MCF 10A (cell line): Measurements from ENCODE around the gene AGO1. TPM values are rescaled to one million over a fixed set of nuclear protein-coding genes. Genes with fewer than 3 reads are reported as not detected.

Experiments used
- BruUV-seq: library from RNA; stranded (reverse); fragments of 400-500 nt; replicated peaks from 2 replicates; lab custom pipeline; 2021; lab: Mats Ljungman, UMichigan
- CTCF ChIA-PET: fragments of 300-600 bp; sonication (Branson Sonifier 250); formaldehyde crosslinking; extraction: SDS; loops from one replicate; lab custom pipeline; 2021; ENCODE audit warnings: antibody characterized with exemption, inconsistent platforms; lab: Yijun Ruan, JAX
- POLR2A ChIA-PET: fragments of 300-600, 350-650 bp; sonication (Branson Sonifier 250); formaldehyde crosslinking; extraction: SDS; loops from one replicate; lab custom pipeline; 2020; ENCODE audit warnings: antibody characterized with exemption, inconsistent platforms; lab: Yijun Ruan, JAX
- DNase-seq: peaks from one replicate; pipeline ENCODE4 v3.0.0-alpha.2; 2018; ENCODE audit not compliant: unreplicated experiment
- H3K27ac Mint-ChIP-seq: one replicate; pipeline ENCODE4 v1.8.0; 2022; ENCODE audit warnings: mild to moderate bottlenecking, low read depth, mixed read lengths; ENCODE audit not compliant: unreplicated experiment
- H3K27me3 Mint-ChIP-seq: one replicate; pipeline ENCODE4 v1.8.0; 2022; ENCODE audit warnings: mixed read lengths; ENCODE audit not compliant: insufficient read depth, unreplicated experiment
- H3K36me3 Mint-ChIP-seq: one replicate; pipeline ENCODE4 v1.8.0; 2022; ENCODE audit warnings: mild to moderate bottlenecking, moderate library complexity, mixed read lengths; ENCODE audit not compliant: insufficient read depth, unreplicated experiment
- H3K4me1 Mint-ChIP-seq: one replicate; pipeline ENCODE4 v1.8.0; 2022; ENCODE audit warnings: mixed read lengths; ENCODE audit not compliant: insufficient read depth, unreplicated experiment
- H3K4me3 Mint-ChIP-seq: one replicate; pipeline ENCODE4 v1.8.0; 2022; ENCODE audit warnings: mild to moderate bottlenecking, moderate library complexity, mixed read lengths; ENCODE audit not compliant: unreplicated experiment
- H3K9me3 Mint-ChIP-seq: one replicate; pipeline ENCODE4 v1.8.0; 2022; ENCODE audit warnings: mixed read lengths; ENCODE audit not compliant: unreplicated experiment
- CTCF ChIP-seq: fragments of 200-600 bp; IDR thresholded peaks from one replicate; pipeline ENCODE4 v1.8.0; 2022; ENCODE audit warnings: antibody characterized with exemption, mild to moderate bottlenecking; ENCODE audit not compliant: unreplicated experiment
- intact Hi-C: fragments of 100-400 bp; cut with micrococcal nuclease; formaldehyde crosslinking; loops from 2 replicates; pipeline ENCODE4 v1.14.1; 2022
- total RNA-seq: library from RNA; stranded (reverse); gene quantifications from 2 replicates; pipeline ENCODE4 v1.2.3, GENCODE V29; 2022

AGO1 gene
- total RNA-seq, 1 experiment from 2014 or later, result 13.5 TPM

GRCh38 chr1:35945327-35945726 is 62.3 kb downstream of the AGO1 start:
- BruUV-seq, result no TSS peak
- Mint-ChIP-seq H3K4me3 (no peak overlapping the region), H3K36me3 (peaks cover 7% of the 10 kb centered on the region), H3K9me3 (no peaks in the 10 kb centered on the region), H3K27me3 (no peaks in the 10 kb centered on the region), H3K27ac (no peak overlapping the region), H3K4me1 (peaks cover 7% of the 10 kb centered on the region)
- ChIA-PET CTCF (interaction anchor here (0.6 kb wide), 1 partner anchor 706 kb away, joined by 3 read pairs; no protein-coding TSS in a partner anchor), POLR2A (interaction anchor here (3.2 kb wide), 1 partner anchor 14 kb away, joined by 15 read pairs; the partner anchor contains the start of gene AGO3)
- intact Hi-C loops, result no loop called here
- no peak for DNase-seq
- no peak for TF ChIP-seq CTCF

DNA sequence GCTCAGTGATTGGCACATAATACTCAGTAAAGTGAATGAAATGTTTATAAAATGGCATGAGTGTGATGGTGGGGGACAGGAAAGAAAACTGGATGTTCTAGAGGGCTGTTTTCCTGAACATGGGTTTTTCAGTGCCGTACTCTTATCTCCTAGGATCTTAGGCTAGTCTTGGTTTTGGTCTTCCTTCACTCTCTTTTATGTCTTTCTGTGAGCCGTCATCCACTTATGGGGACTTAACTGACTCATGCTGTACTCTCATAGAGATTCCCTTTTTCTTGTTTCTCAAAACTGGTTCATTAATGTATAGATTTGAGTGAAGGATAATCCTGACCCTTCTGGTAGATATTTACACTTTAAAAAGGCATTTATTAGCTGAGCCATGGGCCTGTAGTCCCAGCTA is 64.5 kb downstream of the AGO1 start:
- no TSS peak for BruUV-seq
- CTCF ChIA-PET, result interaction anchor here (0.6 kb wide), 1 partner anchor 205 kb away, joined by 3 read pairs; no protein-coding TSS in a partner anchor
- no peaks in the 10 kb centered on the region for H3K9me3 Mint-ChIP-seq

DNA sequence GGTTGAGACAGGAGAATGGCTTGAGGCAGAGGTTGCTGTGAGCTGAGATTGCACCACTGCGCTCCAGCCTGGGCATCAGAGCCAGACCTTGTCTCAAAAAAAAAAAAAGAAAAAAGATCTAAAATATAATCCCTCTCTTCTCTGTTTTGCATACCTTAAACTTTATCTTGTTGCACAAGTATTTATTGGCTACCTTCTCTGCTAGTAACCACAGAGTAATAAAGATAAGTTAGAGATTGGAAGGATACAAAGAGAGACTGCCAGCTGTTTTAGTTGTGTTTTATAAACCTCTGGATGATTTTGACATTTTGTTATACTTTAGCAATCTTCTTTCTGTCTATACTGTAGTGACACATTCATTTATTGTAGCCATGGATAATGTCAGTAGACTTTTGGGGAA is 75.5 kb downstream of the AGO1 start:
- Mint-ChIP-seq H3K9me3 (no peaks in the 10 kb centered on the region), H3K4me3 (no peak overlapping the region), H3K27ac (no peak overlapping the region), H3K36me3 (peaks cover 36% of the 10 kb centered on the region), H3K4me1 (peaks cover 5% of the 10 kb centered on the region), H3K27me3 (no peaks in the 10 kb centered on the region)
- intact Hi-C loops, result no loop called here
- ChIA-PET POLR2A (no interaction called here), CTCF (no interaction called here)
- DNase-seq, result no peak
- TF ChIP-seq CTCF, result no peak
- BruUV-seq, result no TSS peak

More for the DNA sequence above, 64.5 kb downstream of the AGO1 start:
- H3K27me3 Mint-ChIP-seq, result no peaks in the 10 kb centered on the region
- no peak for TF ChIP-seq CTCF
- no peak overlapping the region for H3K27ac Mint-ChIP-seq
- no peaks in the 10 kb centered on the region for H3K4me1 Mint-ChIP-seq
- intact Hi-C loops, result no loop called here
- H3K36me3 Mint-ChIP-seq, result peaks cover 7% of the 10 kb centered on the region
- H3K4me3 Mint-ChIP-seq, result no peak overlapping the region
- no peak for DNase-seq
- POLR2A ChIA-PET, result interaction anchor here (1.0 kb wide), 1 partner anchor 16 kb away, joined by 3 read pairs; the partner anchor contains the start of gene AGO3

- Mint-ChIP-seq H3K9me3 (no peaks in the 10 kb centered on the region), H3K27ac (no peak overlapping the region), H3K4me1 (peaks cover 5% of the 10 kb centered on the region), H3K4me3 (no peak overlapping the region), H3K36me3 (peaks cover 36% of the 10 kb centered on the region), H3K27me3 (no peaks in the 10 kb centered on the region)
- TF ChIP-seq CTCF, result no peak
- CTCF ChIA-PET, result no interaction called here
- no TSS peak for BruUV-seq
- intact Hi-C loops, result no loop called here
- POLR2A ChIA-PET, result no interaction called here
- DNase-seq, result no peak
These were observed 76.3 kb downstream of the AGO1 start for GRCh38 chr1:35959304-35959703.
